ENCODE measurements around the gene KLRF2.

Gene KLRF2

GRCh38 chr12:9856894-9857293 lies 24.4 kb upstream of the KLRF2 start:
- DNase-seq (ENCODE audit: extremely low read depth, low read depth) = no peak
- TF ChIP-seq CTCF (IDR thresholded peaks at IDR 0.05; ENCODE audit: low read depth, low read length) = no peak

- no peak for DNase-seq (ENCODE audit: extremely low read depth, low read depth)
- TF ChIP-seq CTCF (IDR thresholded peaks at IDR 0.05; ENCODE audit: low read depth, low read length) = no peak
Observed at GRCh38 chr12:9858135-9858534, 23.2 kb upstream of the KLRF2 start.

- no peak for DNase-seq (ENCODE audit: extremely low read depth, low read depth)
- TF ChIP-seq CTCF (IDR thresholded peaks at IDR 0.05; ENCODE audit: low read depth, low read length) = no peak
Observed at GRCh38 chr12:9864913-9865675, 16.2 kb upstream of the KLRF2 start.

GRCh38 chr12:9866860-9867269 lies 14.4 kb upstream of the KLRF2 start:
- TF ChIP-seq CTCF (IDR thresholded peaks at IDR 0.05; ENCODE audit: low read depth, low read length) = no peak
- no peak for DNase-seq (ENCODE audit: extremely low read depth, low read depth)

- no peak for DNase-seq (ENCODE audit: extremely low read depth, low read depth)
- no peak for TF ChIP-seq CTCF (IDR thresholded peaks at IDR 0.05; ENCODE audit: low read depth, low read length)
Observed at GRCh38 chr12:9867531-9867930, 13.8 kb upstream of the KLRF2 start.

- no peak for DNase-seq (ENCODE audit: extremely low read depth, low read depth)
- no peak for TF ChIP-seq CTCF (IDR thresholded peaks at IDR 0.05; ENCODE audit: low read depth, low read length)
Observed at GRCh38 chr12:9868311-9868801, 12.9 kb upstream of the KLRF2 start.

- DNase-seq (ENCODE audit: extremely low read depth, low read depth) = no peak
- TF ChIP-seq CTCF (IDR thresholded peaks at IDR 0.05; ENCODE audit: low read depth, low read length) = no peak
Observed at GRCh38 chr12:9868951-9869306, 12.4 kb upstream of the KLRF2 start.
